Mucosa of rectum (tissue), 2 donors: ENCODE measurements around the gene TDP2.

Experiments used
- H3K27ac ChIP-seq, 2 donors: one replicate each; pipeline ENCODE4 v1.7.0; 2013; ENCODE audit warnings: inconsistent platforms in 2 of 2, low read depth in 2 of 2, low read length in 2 of 2
- H3K27me3 ChIP-seq, 2 donors: one replicate each; pipeline ENCODE4 v1.7.0; 2013; ENCODE audit warnings: low read length in 2 of 2; ENCODE audit not compliant: control insufficient read depth in 2 of 2, insufficient read depth in 2 of 2
- H3K36me3 ChIP-seq, 2 donors: one replicate each; pipeline ENCODE4 v1.7.0; 2013; ENCODE audit warnings: low read length in 2 of 2; ENCODE audit not compliant: control insufficient read depth in 2 of 2, insufficient read depth in 2 of 2
- H3K4me1 ChIP-seq, 2 donors: one replicate each; pipeline ENCODE4 v1.7.0; 2013; ENCODE audit warnings: low read length in 2 of 2, mild to moderate bottlenecking in 1 of 2; ENCODE audit not compliant: control insufficient read depth in 2 of 2, insufficient read depth in 2 of 2
- H3K4me3 ChIP-seq, 2 donors: one replicate each; pipeline ENCODE4 v1.7.0; 2013; ENCODE audit warnings: low read length in 2 of 2
- H3K9ac ChIP-seq, 2 donors: one replicate each; pipeline ENCODE4 v1.7.0; 2013; ENCODE audit warnings: low read length in 2 of 2, low read depth in 1 of 2, mild to moderate bottlenecking in 1 of 2
- H3K9me3 ChIP-seq, 2 donors: one replicate each; pipeline ENCODE4 v1.7.0; 2013; ENCODE audit warnings: low read length in 2 of 2; ENCODE audit not compliant: control insufficient read depth in 2 of 2
- donor health status: healthy.
- donor health status: Normal muscosa, but diverticular disease.

TDP2 gene

GRCh38 chr6:24632573-24632972 lies 34.1 kb downstream of the TDP2 start:
- H3K9ac ChIP-seq, result no peak overlapping the region
- H3K4me1 ChIP-seq, result no peaks in the 10 kb centered on the region
- H3K36me3 ChIP-seq, result no peaks in the 10 kb centered on the region
- H3K27me3 ChIP-seq, result no peaks in the 10 kb centered on the region
- no peak overlapping the region for H3K27ac ChIP-seq
- H3K9me3 ChIP-seq, result peaks cover 2% of the 10 kb centered on the region in 2 donors
- H3K4me3 ChIP-seq, result no peak overlapping the region

GRCh38 chr6:24631671-24632070 lies 35.0 kb downstream of the TDP2 start:
- Histone ChIP-seq H3K9ac (no peak overlapping the region), H3K36me3 (no peaks in the 10 kb centered on the region), H3K9me3 (peaks cover 0 to 2% of the 10 kb centered on the region in 2 donors), H3K4me1 (no peaks in the 10 kb centered on the region), H3K4me3 (no peak overlapping the region), H3K27me3 (no peaks in the 10 kb centered on the region), H3K27ac (no peak overlapping the region)

GRCh38 chr6:24630856-24631505 lies 35.7 kb downstream of the TDP2 start:
- Histone ChIP-seq H3K27me3 (no peaks in the 10 kb centered on the region), H3K4me3 (no peak overlapping the region), H3K9me3 (peaks cover 0 to under 1% of the 10 kb centered on the region in 2 donors), H3K27ac (no peak overlapping the region), H3K9ac (no peak overlapping the region), H3K4me1 (no peaks in the 10 kb centered on the region), H3K36me3 (no peaks in the 10 kb centered on the region)

- Histone ChIP-seq H3K27ac (no peak overlapping the region), H3K4me1 (no peaks in the 10 kb centered on the region), H3K36me3 (no peaks in the 10 kb centered on the region), H3K9me3 (no peaks in the 10 kb centered on the region), H3K9ac (no peak overlapping the region), H3K4me3 (no peak overlapping the region), H3K27me3 (no peaks in the 10 kb centered on the region)
Observed at GRCh38 chr6:24621626-24622289, 44.9 kb downstream of the TDP2 start.

- H3K9me3 ChIP-seq, result no peaks in the 10 kb centered on the region
- no peak overlapping the region for H3K27ac ChIP-seq
- H3K9ac ChIP-seq, result no peak overlapping the region
- no peaks in the 10 kb centered on the region for H3K36me3 ChIP-seq
- H3K4me3 ChIP-seq, result no peak overlapping the region
- no peaks in the 10 kb centered on the region for H3K4me1 ChIP-seq
- H3K27me3 ChIP-seq, result no peaks in the 10 kb centered on the region
Observed at GRCh38 chr6:24620637-24621036, 46.1 kb downstream of the TDP2 start.

GRCh38 chr6:24619661-24620060 lies 47.0 kb downstream of the TDP2 start:
- Histone ChIP-seq H3K9me3 (no peaks in the 10 kb centered on the region), H3K9ac (no peak overlapping the region), H3K4me1 (no peaks in the 10 kb centered on the region), H3K4me3 (no peak overlapping the region), H3K27ac (no peak overlapping the region), H3K36me3 (no peaks in the 10 kb centered on the region), H3K27me3 (no peaks in the 10 kb centered on the region)

- Histone ChIP-seq H3K4me1 (no peaks in the 10 kb centered on the region), H3K4me3 (no peak overlapping the region), H3K27ac (no peak overlapping the region), H3K36me3 (no peaks in the 10 kb centered on the region), H3K9ac (no peak overlapping the region), H3K27me3 (no peaks in the 10 kb centered on the region), H3K9me3 (no peaks in the 10 kb centered on the region)
Observed at GRCh38 chr6:24614648-24615047, 52.1 kb downstream of the TDP2 start.

- no peak overlapping the region for H3K27ac ChIP-seq
- H3K4me1 ChIP-seq, result no peaks in the 10 kb centered on the region
- no peak overlapping the region for H3K4me3 ChIP-seq
- H3K9me3 ChIP-seq, result no peaks in the 10 kb centered on the region
- no peaks in the 10 kb centered on the region for H3K36me3 ChIP-seq
- H3K27me3 ChIP-seq, result no peaks in the 10 kb centered on the region
- no peak overlapping the region for H3K9ac ChIP-seq
Observed at GRCh38 chr6:24614043-24614420, 52.7 kb downstream of the TDP2 start.

- H3K36me3 ChIP-seq, result no peaks in the 10 kb centered on the region
- H3K27ac ChIP-seq, result no peak overlapping the region
- H3K9ac ChIP-seq, result no peak overlapping the region
- H3K9me3 ChIP-seq, result no peaks in the 10 kb centered on the region
- H3K27me3 ChIP-seq, result no peaks in the 10 kb centered on the region
- H3K4me1 ChIP-seq, result no peaks in the 10 kb centered on the region
- H3K4me3 ChIP-seq, result no peak overlapping the region
Observed at GRCh38 chr6:24613361-24614042, 53.2 kb downstream of the TDP2 start.

GRCh38 chr6:24610672-24611071 lies 56.0 kb downstream of the TDP2 start:
- Histone ChIP-seq H3K36me3 (no peaks in the 10 kb centered on the region), H3K4me3 (no peak overlapping the region), H3K27me3 (no peaks in the 10 kb centered on the region), H3K9me3 (no peaks in the 10 kb centered on the region), H3K27ac (no peak overlapping the region), H3K4me1 (no peaks in the 10 kb centered on the region), H3K9ac (no peak overlapping the region)
